ENCODE measurements around the gene LINGO3.

LINGO3 gene

DNA sequence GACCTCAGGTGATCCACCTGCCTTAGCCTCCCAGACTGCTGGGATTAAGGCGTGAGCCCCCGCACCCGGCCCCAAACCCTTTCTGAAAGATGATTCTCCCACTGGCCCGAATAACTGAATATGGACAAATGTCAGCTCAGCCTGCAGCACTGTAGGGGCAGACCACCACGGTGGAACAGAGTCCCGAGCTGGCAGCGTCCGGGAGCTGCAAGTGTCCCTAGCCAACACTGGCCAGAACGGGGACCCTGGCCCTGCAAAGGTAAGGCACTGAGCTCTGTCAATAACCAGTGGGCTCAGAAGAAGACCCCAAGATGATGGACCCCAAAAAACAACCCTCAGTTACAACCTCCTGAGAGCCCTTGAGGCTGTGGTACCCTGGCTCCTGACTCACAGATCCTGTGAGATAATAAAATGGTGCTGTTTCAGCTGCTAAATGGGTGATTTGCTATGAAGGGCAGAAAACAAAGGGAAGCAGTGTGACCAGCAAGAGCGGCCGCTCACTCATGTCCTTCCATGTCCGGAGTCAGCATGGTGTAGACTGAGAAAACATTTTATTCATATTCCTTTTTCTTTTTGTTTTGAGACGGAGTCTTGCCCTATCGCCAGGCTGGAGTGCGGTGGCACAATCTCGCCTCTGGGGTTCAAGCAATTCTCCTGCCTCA is 18.9 kb upstream of the LINGO3 start:
- no peak for DNase-seq (ENCODE audit: low read depth)

GRCh38 chr19:2325281-2326046 is 17.5 kb upstream of the LINGO3 start:
- no peak for DNase-seq (ENCODE audit: low read depth)

DNA sequence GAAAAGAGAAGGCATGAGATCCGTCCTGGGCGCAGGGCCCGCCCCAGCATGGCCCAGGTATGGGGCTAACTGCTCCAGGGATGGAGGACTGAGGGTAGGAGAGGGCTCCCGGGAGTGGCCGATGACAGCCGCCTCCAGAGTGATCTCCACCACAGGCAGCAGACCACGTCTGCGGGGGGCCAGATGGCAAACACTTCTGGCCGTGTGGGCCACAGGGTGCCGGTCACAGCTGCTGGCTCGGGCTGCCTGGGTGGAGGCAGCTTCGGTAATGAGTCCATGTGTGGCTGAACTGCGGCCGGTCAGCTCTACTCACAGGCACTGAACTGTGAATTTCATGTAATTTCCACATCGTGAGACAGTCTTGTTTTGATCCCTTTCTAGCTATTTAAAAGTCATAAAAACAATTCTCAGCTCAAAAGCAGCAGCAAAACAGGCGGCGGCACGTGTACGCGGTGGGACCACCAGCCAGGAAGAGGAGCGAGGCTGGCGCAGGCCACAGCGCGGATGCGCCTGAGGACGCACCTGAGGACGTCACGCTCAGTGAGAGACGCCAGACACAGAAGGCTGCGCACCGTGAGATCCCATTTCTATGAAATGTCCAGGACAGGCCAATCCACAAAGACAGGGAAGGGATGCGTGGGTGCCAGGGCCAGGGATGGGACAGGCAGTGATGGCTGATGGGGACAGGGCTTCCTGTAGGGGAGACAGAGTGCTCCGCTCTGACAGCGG is 16.4 kb upstream of the LINGO3 start:
- DNase-seq (ENCODE audit: low read depth): no peak

GRCh38 chr19:2323707-2324106 is 15.8 kb upstream of the LINGO3 start:
- DNase-seq (ENCODE audit: low read depth): no peak

GRCh38 chr19:2321565-2322283 is 13.8 kb upstream of the LINGO3 start:
- DNase-seq (ENCODE audit: low read depth): no peak

GRCh38 chr19:2320939-2321338 is 13.0 kb upstream of the LINGO3 start:
- DNase-seq (ENCODE audit: low read depth): no peak

DNA sequence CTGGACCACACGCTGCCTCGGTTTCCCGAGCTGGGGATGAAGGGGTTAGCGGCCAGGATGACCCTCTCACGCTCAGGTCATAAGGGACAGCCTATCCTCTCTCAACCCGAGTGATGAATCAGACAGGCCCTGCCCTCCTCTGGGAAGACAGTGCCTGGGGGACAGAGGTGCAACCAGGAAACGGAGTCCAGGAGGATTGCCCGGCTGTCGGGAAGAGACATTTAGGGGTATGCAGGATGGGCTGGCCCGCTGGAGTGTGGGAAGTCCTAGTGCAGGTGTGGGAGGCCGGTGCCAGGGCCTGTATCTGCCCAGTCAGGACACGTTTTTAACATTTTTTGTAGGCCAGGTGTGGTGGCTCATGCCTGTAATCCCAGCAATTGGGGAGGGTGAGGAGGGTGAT is 12.1 kb upstream of the LINGO3 start:
- DNase-seq (ENCODE audit: low read depth): no peak

- no peak for DNase-seq (ENCODE audit: low read depth)
These were observed 11.6 kb upstream of the LINGO3 start for GRCh38 chr19:2319551-2319950.

- no peak for DNase-seq (ENCODE audit: low read depth)
These were observed 11.0 kb upstream of the LINGO3 start for GRCh38 chr19:2318923-2319322.

DNA sequence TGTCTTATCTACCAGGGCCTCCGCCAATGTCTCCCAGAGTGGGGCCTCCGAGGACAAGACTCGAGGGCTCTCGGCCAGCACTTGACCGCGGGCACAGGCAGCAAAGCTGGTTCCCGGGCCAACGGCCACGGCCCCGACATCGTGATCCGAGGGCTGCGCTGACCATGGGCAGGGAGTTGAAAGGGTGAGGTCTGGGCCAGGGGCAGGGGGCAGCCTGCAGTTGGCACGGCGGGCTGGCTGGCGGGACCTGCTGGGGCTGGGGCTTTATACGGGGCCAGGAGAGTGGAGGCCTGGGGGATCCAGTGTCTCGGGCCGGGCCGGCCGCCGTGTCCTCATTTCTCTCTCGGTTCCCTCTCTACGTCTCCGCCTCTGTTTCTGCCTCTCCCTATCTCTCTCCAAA is 9.8 kb upstream of the LINGO3 start:
- no peak for DNase-seq (ENCODE audit: low read depth)

DNA sequence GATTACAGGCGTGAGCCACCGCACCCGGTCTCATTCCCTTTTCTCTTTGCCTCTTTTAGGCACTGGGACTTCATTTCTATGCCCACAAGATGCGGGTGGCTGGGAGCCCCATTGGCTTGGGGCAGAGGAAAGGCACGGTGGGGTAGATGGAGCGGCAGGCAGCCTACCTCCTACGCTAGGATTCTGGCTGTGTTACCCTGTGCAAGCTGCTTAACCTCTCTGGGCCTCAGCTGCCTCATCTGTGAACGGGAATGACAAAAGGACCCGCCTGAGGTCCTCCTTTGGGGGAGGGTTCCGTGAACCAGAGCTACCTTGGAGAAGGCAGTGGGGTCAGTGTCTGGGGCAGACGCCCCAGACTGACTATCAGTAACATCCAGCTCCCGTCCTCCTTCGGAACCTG is 9.3 kb upstream of the LINGO3 start:
- DNase-seq (ENCODE audit: low read depth): no peak

GRCh38 chr19:2315818-2316353 is 7.9 kb upstream of the LINGO3 start:
- no peak for DNase-seq (ENCODE audit: low read depth)

DNA sequence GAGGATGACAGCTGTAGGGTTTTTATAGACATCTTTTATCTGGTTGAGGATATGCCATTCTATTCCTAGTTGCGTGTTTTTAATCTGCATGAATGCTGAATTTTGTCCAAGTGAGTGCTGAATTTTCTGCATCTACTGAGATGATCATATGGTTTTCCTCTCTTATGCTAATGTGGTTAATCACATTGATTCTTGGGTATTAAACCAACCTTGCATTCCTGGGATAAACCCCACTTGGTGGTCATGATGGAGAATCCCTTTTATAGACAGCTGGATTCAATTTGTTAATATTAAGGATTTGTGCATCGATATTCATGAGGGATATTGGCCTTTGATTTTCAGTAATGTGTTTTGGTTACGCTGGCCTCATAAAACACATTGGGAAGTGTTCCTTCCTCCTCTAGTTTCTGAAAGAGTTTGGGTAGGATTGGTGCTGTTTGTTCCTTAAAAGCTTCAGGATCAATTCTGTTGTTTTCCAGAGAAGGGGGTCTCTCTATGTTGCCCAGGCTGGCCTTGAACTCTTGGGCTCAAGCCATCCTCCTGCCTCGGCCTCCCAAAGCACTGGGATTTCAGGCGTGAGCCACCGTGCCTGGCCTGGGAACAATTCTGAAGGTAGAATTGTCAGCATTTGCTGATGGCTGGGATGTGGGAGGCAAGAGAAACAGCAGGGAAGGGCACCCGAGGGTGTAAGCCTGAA is 7.3 kb upstream of the LINGO3 start:
- no peak for DNase-seq (ENCODE audit: low read depth)

DNA sequence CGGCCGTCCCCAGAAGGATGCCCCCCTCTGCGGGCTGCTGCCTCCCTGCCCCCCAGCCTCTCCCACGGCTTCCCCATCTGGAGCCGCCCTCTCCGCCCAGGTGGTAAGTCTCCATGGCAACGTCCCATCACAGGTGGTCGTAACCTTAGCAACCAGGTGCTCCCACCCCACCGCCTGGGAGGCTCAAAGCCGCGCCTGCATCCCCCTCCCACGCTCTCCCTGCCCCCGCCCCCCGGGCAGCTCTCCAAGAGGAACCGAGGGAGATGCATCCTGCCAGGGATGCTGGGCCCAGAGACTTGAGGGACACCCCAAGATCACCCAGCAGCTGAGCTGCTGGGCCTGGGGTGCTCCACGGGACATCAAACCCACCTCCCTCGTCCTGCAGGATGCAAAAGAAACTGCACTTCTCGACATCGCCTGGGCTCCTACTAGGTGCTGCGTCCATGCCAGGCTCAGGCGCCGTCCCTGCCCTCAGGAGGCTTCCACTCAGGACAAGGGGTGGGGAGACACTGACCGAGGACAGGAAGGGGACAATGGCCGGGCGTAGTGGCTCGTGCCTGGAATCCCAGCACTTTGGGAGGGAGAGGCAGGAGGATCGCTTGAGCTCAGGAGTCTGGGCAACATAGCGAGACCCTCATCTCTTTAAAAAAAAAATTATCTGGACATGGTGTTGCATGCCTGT is 5.0 kb upstream of the LINGO3 start:
- no peak for DNase-seq (ENCODE audit: low read depth)

DNA sequence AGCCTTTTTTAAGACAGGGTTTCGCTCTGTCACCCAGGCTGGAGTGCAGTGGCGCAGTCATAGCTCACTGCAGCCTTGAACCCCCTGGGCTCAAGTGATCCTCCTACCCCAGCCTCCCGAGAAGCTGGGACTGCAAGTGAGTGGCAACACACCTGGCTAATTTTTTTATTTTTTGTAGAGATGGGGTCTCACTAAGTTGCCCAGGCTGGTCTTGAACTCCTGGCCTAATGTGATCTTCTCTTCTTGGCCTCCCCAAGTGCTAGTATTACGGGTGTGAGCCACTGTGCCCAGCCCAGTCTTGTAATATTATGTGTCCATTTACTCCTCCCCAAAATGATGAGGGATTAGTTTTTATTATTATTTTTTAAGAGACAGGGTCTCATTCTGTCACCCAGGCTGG is 3.1 kb upstream of the LINGO3 start:
- no peak for DNase-seq (ENCODE audit: low read depth)

DNA sequence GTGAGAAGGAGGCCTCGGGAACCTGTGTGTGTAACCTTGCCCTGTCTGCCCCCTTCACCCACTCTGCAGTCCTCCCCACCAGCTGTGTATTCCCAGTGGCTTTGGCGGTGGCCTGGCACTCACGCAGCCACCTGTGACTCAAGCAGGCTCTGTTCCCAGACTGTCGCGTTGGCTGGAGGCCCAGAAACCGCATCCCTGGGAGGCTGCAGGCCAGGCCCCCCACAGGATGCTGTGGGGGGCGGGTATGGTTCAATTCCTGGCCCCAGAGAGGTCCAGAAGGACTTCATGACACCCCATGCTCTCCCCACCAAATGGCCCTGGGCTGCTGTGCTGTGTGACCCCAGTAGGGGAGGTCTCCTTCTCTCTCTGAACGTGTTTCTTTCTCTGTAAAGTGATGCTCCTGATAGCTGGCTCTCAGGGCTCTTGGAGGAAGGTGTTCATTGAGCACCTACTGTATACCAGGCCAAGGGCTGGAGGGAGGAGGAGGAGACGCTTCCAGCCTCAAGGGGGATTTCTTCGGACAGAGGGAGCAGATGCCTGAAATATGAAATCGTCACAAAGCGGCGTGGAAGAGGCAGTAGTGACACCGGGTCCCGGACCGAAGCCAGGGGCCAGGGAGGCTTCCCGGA is 1.9 kb upstream of the LINGO3 start:
- no peak for DNase-seq (ENCODE audit: low read depth)

GRCh38 chr19:2307518-2308012 is 389 bp downstream of the LINGO3 start:
- DNase-seq (ENCODE audit: low read depth): no peak

DNA sequence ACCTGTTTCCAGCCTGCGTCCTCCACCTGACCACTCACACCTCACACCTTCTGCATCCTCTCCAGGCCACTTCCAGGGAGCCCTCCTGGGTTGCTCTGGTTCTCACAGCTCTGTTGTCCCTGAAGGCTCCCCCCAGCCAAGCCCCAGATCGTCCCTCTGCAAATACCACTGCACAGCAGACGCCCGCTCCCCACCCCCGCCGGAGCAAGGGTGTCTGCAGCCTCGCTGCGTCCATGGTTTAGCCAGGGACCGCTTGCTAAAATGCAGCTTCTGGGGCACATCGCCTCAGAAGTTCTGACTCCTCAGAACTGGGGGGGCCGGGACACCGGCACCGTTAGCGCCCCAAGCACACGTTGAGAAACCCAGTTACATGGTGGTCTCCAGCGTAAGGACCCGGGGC is 983 bp downstream of the LINGO3 start:
- no peak for DNase-seq (ENCODE audit: low read depth)

GRCh38 chr19:2306281-2306806 is 1.6 kb downstream of the LINGO3 start:
- no peak for DNase-seq (ENCODE audit: low read depth)

All from stimulated activated CD8-positive, alpha-beta memory T cell treated with anti-CD3 and anti-CD28 coated beads, Interleukin-7, amount 100 ng/mL, for 24 hours (primary cell).